GM19328 (cell line): ENCODE measurements around the gene PRRT3.
"Not testable (repeated sequence)": the region's sequence is repeated elsewhere in the genome, so short reads cannot be mapped to it uniquely, and the experiment has no call there.

Experiments
- ATAC-seq: cut with Tn5 transposase; IDR thresholded peaks from one replicate; pipeline ENCODE4 v1.9.1; 2021; ENCODE audit warnings: mild to moderate bottlenecking, moderate library complexity; ENCODE audit not compliant: unreplicated experiment

The PRRT3 gene

GRCh38 chr3:9947025-9947995, 4.9 kb downstream of the PRRT3 start:
- no peak for ATAC-seq

DNA sequence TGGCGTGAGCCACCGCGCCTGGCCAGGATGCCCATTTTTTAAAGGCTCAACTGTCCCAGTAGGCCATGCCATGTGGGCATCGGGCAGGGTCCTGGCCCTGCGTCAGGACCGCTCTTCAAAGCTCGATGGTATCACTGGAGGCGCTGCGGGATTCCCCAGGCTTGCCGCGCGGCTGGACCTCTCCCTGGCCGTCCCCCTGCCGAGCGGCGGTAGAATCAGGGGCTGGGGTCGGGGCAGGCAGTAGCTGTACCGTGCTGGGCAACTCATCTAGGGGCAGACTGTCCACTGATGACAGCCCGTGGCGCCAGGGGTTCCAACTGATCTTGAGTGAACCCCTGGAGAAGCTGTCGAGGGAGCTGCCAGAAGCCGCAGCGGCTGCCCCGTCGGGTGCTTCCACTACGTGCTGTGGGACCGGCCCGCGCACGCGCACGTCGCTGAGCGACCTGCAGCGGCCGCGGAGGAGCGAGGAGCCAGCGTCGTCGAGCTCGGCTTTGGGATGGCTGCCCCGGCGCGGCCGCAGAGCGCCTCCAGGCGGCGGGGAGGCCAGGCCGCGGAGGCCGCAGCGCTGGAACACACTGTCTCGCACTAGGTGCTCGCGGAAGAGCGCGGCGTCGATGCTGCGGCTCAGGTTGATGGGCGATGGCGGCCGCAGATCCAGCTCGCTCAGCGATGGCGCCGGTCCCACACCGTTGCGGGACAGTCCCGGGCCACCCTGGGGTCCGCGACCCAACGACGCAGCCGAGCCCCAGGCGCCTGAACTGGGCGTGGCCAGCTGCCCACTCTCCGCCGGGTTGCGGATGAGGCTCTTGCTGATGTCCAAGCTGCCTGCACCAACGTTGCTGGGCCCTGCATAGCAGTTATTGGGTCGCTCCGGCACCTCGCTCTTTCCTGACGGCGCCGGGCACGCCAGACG, 5.8 kb downstream of the PRRT3 start:
- ATAC-seq, result no peak

DNA sequence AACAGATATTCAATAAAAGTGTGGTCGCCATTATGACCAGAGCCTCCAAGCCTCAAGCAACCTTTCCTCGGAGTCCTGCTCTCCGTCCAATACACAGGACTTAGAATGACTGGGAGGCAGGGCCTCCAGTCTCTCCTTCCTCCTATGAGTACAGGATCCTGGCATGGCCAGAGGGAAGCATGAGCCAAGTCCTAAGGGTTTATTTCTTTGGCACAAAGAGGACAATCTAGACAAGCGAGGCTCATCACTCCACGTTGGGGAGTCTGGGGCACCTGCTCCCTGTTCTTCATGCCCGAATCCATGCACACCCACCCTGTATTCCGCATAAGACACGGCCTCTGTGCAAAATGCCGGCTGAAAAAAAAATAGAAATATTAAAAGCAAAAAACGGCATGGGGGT, 6.8 kb downstream of the PRRT3 start:
- no peak for ATAC-seq

DNA sequence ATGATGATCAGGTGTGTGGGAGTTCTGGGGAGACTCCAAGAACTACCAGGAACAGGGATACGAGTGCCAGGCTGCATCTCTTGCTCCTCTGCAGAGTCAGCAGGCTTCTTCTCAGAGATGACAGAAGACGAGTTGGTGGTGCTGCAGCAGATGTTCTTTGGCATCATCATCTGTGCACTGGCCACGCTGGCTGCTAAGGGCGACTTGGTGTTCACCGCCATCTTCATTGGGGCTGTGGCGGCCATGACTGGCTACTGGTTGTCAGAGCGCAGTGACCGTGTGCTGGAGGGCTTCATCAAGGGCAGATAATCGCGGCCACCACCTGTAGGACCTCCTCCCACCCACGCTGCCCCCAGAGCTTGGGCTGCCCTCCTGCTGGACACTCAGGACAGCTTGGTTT, 7.9 kb downstream of the PRRT3 start:
- no peak for ATAC-seq

DNA sequence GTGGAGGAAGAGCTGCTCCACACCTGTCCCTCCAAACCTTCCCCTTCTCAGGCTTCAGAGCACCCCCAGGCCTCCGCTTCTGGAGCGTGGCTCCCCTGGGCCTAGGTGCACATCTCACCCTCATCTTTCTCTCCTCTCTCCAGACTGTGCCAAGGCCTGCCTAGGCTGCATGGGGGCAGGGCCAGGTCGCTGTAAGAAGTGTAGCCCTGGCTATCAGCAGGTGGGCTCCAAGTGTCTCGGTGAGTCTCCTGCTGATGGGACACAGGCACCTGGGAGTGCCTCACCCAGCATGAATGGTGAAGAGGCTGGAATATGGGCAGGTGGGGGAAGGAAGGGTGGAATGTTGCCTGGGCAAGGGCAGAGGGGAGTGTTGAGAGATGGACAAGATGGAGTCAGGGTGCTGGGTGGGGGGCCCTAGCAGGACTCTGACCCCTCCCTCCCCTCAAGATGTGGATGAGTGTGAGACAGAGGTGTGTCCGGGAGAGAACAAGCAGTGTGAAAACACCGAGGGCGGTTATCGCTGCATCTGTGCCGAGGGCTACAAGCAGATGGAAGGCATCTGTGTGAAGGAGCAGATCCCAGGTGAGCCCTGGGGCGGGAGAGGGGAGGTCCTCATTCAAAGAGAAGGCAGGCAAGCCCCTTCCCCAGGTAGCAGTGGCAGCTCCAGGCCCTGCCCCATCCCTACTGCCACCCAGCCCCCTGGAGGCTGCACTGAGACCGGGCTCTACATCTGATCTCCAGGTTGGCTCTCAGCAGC, 9.1 kb downstream of the PRRT3 start:
- no peak for ATAC-seq

DNA sequence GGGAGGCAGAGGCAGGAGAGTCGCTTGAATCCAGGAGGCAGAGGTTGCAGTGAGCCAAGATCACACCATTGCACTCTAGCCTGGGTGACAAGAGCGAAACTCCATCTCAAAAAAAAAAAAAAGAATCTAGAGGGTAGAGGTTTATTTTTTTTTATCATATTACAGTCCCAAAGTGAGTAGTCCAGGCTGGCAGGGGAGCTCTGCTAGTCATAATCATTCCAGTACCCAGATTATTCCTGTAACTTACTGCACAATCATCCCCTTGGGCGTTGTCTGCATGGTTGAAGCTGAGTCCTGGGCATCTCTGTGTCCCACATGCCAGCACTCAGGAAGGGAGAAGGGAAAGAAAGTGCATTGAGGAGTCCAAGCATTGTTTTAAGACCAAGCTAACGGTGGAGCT, 10.0 kb downstream of the PRRT3 start:
- no peak for ATAC-seq

GRCh38 chr3:9940746-9941145, 11.5 kb downstream of the PRRT3 start:
- ATAC-seq, result no peak

- ATAC-seq, result not testable (repeated sequence)
Observed at GRCh38 chr3:9939906-9940305, 12.3 kb downstream of the PRRT3 start.

GRCh38 chr3:9938966-9939365, 13.2 kb downstream of the PRRT3 start:
- no peak for ATAC-seq

DNA sequence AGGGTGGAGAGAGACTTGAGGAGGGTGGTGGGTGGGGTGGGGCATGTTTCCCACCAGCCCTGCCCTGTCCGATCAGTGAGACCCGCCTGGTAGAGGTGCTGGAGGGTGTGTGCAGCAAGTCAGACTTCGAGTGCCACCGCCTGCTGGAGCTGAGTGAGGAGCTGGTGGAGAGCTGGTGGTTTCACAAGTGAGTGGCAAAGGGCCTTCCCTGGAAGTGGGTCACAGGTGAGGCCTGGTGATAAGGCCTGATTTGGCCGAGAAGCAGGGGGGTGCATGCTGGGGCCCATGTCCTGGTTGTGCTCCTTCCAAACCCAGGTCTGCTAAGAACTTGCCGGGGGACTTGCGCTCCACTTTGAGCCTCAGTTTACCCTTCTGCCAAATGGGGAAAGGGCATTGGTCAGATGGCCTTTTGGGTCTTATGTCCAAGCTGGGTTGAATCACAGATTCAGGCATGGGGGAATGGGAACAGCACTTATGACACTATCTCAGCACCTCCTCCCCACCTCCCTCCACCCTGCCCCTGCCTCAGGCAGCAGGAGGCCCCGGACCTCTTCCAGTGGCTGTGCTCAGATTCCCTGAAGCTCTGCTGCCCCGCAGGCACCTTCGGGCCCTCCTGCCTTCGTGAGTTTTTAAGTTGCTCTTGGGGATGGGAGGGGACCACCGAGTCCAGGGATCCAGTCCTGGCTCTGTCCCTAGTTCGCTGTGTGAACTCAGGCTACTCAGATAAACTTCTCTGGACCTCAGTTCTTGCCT, 14.5 kb downstream of the PRRT3 start:
- no peak for ATAC-seq

DNA sequence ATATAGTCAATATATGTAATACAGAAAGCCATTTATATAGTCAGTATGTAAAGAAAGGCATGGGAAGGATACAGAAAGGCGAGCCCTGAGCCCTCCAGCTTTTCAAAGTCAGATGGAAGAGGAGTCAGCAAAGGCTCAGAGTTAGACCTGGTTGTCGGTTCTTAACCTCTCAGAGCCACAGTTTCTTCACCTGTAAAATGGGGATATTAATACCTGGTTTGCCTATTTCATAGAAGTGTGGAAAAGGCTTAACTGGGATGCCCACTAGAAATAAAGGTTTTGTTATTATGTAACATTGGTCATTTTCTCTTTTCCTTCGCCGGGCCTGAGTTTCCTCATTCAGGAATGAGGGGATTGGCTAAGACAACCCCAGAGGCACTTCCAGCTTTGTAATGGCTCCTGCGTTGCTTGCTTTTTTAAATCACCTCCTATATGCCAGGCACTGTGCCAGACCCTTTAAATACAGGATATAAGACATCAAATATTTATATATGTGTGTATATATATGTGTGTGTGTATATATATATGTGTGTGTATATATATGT, 16.2 kb downstream of the PRRT3 start:
- ATAC-seq, result no peak

- ATAC-seq, result no peak
Observed at GRCh38 chr3:9934993-9935392, 17.2 kb downstream of the PRRT3 start.

DNA sequence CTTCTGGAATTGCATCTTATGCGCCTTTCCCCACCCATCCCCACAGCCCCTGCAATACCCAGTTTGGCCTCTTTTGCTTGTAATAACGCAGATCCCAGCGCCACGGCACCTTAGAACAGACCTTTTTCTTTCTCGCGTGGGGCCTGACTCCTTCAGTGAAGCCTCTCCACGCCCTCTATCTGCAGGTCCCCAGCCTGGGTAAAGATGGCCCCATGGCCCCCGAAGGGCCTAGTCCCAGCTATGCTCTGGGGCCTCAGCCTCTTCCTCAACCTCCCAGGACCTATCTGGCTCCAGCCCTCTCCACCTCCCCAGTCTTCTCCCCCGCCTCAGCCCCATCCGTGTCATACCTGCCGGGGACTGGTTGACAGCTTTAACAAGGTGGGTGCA, 18.0 kb downstream of the PRRT3 start:
- no peak for ATAC-seq

DNA sequence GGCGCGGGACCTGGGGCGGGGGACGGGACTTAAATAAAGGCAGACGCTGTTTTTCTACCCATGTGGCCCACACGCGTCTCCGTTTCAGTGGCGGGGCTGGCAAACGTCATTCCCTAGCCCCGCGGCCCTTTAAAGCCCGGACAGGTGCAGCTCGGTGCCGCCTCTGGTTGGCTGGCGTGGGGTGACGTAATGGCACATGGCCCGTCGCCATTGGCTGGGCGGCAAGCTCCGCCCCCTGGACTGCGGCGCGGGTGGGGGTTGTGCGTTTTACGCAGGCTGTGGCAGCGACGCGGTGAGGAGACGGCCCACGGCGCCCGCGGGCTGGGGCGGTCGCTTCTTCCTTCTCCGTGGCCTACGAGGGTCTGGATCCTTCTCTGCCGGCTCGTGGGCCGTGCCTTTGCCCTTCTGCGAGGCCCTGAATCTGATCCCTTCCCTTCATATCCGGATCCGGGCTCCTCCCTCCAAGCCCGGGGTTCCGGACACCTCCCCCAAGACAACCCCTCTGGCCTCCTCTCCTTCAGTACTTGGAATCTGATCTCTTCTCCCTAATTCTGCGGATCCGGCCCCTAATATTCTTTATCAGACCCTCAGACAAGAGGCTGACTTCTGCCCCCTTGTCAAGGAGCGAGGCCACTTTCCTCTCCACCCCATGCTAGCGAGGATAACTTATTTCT, 18.5 kb downstream of the PRRT3 start, which contains the start of gene CRELD1:
TSS of gene CRELD1 (plus strand) at position 274 of the 674 bp plus-strand sequence. CDS start 605 bp downstream, outside the sequence.
- ATAC-seq, result peak; percentile 85

GRCh38 chr3:9932843-9933560, 19.2 kb downstream of the PRRT3 start:
- peak; percentile 56 for ATAC-seq

GRCh38 chr3:9932535-9932842, 19.7 kb downstream of the PRRT3 start:
- no peak for ATAC-seq

DNA sequence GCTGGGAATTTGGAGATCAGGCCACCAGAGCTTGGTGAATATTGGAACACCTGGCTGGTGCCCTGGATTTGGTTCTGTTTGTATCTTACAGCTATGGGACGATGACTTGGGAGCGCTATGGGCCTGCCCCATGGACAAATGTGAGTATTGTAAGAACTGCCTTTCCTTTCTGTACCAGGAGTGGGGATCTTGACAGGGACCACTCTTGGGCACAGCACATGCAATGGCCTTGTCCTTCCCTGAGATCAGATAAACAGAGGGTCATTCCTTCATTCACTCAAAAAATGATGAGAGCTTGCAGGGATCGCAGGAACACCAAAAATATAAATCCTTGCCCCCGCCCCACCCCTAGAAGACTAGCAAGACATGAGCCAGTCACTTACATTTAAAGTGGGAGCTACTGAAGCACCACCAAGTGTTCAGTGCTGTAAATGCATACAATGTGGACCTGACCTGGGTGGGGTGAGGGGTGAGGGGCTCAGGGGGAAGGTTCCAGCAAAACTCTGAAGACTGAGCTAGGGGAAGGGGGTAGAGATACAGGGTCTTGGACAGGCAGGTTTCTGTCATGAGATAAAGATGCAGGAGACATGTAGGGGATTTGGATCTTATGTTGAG, 21.3 kb downstream of the PRRT3 start:
- ATAC-seq, result no peak

DNA sequence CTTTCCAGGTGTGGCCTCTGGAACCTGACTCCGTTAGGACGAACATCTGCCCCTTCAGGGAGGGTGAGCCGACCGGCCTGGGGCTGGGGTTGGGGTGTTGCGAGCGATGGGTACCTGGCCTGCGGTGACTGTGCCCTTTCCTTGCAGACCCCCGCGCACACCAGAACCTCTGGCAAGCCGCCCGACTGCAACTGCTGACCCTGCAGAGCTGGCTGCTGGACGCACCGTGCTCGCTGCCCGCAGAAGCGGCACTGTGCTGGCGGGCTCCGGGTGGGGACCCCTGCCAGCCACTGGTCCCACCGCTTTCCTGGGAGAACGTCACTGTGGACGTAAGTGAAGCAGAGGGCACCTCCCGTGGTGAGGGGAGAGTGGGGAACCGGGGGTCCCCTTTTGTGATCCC, 24.1 kb downstream of the PRRT3 start:
- no peak for ATAC-seq
